ENCODE data around the gene RNF225.

Gene RNF225

DNA sequence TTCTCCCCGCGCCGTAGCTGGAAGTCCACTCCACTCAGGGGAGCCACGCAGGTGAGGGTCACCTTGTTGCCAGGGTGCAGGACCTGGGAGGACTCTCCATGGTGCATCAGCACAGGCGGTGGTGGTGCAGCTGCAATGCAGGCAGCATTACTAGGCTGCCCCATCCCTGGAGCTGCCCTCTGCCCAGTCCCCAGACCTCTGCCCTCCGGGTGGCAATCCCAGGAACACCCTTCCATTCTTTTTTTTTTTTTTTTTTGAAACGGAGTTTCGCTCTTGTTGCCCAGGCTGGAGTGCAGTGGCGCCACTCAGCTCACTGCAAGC lies 43.9 kb upstream of the RNF225 start:
- no peak for DNase-seq
- no peaks in the 10 kb centered on the region for H3K79me2 ChIP-seq (ENCODE audit: low read length)
- no peak overlapping the region for H3K4me3 ChIP-seq (ENCODE audit: low read length)
- H3K27me3 ChIP-seq (replicated peaks; ENCODE audit: insufficient read depth, low read length), result no peaks in the 10 kb centered on the region
- no peak overlapping the region for H3K4me2 ChIP-seq (ENCODE audit: low read depth, low read length)
- H3K9me3 ChIP-seq (replicated peaks; ENCODE audit: insufficient read depth, low read length), result no peaks in the 10 kb centered on the region
- H3K4me1 ChIP-seq (ENCODE audit: low read length), result no peaks in the 10 kb centered on the region
- no peak overlapping the region for H2AFZ ChIP-seq (ENCODE audit: low read length)
- H3K27ac ChIP-seq (ENCODE audit: low read length), result no peak overlapping the region
- no peaks in the 10 kb centered on the region for H3F3A ChIP-seq (ENCODE audit: insufficient read depth, low read length)
- no peaks in the 10 kb centered on the region for H4K20me1 ChIP-seq (ENCODE audit: insufficient read depth, low read length)
- no peaks in the 10 kb centered on the region for H3K9me2 ChIP-seq (replicated peaks; ENCODE audit: insufficient read depth, low read length)
- TF ChIP-seq EZH2phosphoT487 (IDR thresholded peaks at IDR 0.05; ENCODE audit: low read length) (no peak), EZH2 (optimal IDR thresholded peaks at IDR 0.05; ENCODE audit: low read depth, low read length) (no peak)
- TF ChIP-seq, protein P1, sequence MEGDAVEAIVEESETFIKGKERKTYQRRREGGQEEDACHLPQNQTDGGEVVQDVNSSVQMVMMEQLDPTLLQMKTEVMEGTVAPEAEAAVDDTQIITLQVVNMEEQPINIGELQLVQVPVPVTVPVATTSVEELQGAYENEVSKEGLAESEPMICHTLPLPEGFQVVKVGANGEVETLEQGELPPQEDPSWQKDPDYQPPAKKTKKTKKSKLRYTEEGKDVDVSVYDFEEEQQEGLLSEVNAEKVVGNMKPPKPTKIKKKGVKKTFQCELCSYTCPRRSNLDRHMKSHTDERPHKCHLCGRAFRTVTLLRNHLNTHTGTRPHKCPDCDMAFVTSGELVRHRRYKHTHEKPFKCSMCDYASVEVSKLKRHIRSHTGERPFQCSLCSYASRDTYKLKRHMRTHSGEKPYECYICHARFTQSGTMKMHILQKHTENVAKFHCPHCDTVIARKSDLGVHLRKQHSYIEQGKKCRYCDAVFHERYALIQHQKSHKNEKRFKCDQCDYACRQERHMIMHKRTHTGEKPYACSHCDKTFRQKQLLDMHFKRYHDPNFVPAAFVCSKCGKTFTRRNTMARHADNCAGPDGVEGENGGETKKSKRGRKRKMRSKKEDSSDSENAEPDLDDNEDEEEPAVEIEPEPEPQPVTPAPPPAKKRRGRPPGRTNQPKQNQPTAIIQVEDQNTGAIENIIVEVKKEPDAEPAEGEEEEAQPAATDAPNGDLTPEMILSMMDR (IDR thresholded peaks at IDR 0.05; ENCODE audit: low read length), result no peak
- no peaks in the 10 kb centered on the region for H3K36me3 ChIP-seq (replicated peaks; ENCODE audit: insufficient read depth, low read length)
- H3K9ac ChIP-seq (ENCODE audit: low read length), result no peak overlapping the region

DNA sequence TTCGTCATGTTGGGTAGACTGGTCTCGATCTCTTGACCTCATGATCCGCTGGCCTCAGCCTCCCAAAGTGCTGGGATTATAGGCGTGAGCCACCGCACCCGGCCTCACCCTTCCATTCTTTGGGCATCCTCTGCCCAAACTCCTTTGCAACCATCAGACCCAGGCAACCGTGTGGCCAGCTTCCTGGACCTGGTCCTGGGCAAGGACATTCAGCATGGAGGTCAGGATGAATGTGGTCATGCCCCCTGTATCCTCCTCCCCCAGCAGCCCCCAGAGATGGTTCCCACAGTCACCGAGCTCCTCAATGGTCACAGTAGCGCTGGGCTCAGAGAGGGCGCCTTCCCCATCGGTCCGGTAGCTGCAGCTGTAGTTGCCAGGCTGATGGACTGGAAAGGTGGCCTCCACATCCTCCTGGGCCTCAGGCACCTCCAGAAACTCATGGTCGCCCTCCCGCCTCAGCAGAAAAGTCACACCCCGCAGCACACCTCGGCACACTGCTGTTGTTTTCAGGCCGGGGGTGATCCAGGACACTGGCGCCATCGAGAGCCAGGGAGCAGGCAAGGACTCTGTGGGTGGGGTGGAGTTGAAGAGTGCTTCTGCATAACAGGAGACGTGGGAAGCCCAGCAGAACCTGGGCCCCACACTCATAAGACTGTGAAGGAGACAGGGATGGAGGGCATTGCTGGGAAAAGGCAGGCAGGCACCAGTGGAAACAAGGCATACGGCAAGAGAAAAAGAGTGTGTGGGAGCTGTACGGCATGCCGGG lies 43.3 kb upstream of the RNF225 start:
- Histone ChIP-seq H4K20me1 (ENCODE audit: insufficient read depth, low read length) (no peaks in the 10 kb centered on the region), H3K4me2 (ENCODE audit: low read depth, low read length) (no peak overlapping the region), H2AFZ (ENCODE audit: low read length) (no peak overlapping the region), H3K4me1 (ENCODE audit: low read length) (no peaks in the 10 kb centered on the region), H3K27ac (ENCODE audit: low read length) (no peak overlapping the region), H3K9me2 (replicated peaks; ENCODE audit: insufficient read depth, low read length) (no peaks in the 10 kb centered on the region), H3K9me3 (replicated peaks; ENCODE audit: insufficient read depth, low read length) (no peaks in the 10 kb centered on the region), H3K27me3 (replicated peaks; ENCODE audit: insufficient read depth, low read length) (no peaks in the 10 kb centered on the region), H3K36me3 (replicated peaks; ENCODE audit: insufficient read depth, low read length) (no peaks in the 10 kb centered on the region), H3K79me2 (ENCODE audit: low read length) (no peaks in the 10 kb centered on the region), H3K9ac (ENCODE audit: low read length) (no peak overlapping the region), H3K4me3 (ENCODE audit: low read length) (no peak overlapping the region), H3F3A (ENCODE audit: insufficient read depth, low read length) (no peaks in the 10 kb centered on the region)
- DNase-seq, result no peak
- no peak for TF ChIP-seq EZH2phosphoT487 (IDR thresholded peaks at IDR 0.05; ENCODE audit: low read length)
- TF ChIP-seq EZH2 (optimal IDR thresholded peaks at IDR 0.05; ENCODE audit: low read depth, low read length), result no peak
- TF ChIP-seq, protein P1 (IDR thresholded peaks at IDR 0.05; ENCODE audit: low read length), result no peak

DNA sequence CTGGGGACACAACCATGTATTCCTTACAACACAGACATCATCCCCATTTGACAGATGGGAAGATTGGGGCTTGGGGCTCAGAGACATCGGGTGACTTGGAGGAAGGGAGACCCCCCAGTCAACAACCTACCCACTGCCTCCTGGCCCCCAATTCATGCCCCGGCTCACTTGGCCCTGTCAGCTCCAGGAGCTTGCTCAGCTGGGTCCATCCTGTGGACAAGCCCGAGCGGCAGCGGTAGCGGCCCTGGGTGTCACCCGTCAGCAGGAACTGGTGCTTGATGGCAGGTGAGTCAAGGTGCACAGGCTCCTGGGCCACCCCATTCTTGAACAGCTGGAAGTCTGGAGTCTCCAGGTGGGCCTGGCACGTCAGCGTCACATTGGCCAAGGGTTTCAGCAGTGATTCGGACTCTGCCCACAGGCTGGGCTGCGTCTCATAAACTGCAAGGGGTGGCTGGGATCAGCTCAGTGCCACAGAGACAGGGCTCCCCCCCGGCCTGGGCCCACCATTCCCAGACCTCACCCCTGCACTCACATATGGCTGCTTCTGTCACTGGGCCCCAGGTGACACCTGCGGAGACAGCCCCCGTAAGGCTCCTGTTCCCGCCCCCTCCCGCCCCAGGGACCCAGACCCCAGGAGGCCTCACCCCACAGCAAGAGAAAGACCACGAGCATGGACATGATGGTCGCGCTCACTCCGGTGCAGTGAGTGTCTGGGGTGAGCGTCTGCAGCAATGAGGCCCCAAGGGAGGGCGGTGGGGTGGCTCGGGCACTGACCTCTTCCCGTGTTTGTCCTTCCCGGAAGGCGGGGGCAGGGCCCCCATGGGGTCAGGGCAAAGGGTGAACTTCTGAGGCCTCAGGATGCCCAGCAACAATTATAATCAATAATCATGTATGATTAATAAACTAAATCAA lies 42.4 kb upstream of the RNF225 start, which contains the start of gene A1BG:
Gene A1BG, minus strand, starts transcription at position 733 of the 912 bp plus-strand sequence. Its CDS starts 55 bp downstream, at position 678.
- no peaks in the 10 kb centered on the region for H3F3A ChIP-seq (ENCODE audit: insufficient read depth, low read length)
- no peaks in the 10 kb centered on the region for H3K9me2 ChIP-seq (replicated peaks; ENCODE audit: insufficient read depth, low read length)
- no peak within 1 kb of the TSS for H2AFZ ChIP-seq (ENCODE audit: low read length)
- H3K4me3 ChIP-seq (ENCODE audit: low read length), result no peak within 1 kb of the TSS
- H3K27me3 ChIP-seq (replicated peaks; ENCODE audit: insufficient read depth, low read length), result no peaks in the 10 kb centered on the region
- no peaks in the 10 kb centered on the region for H4K20me1 ChIP-seq (ENCODE audit: insufficient read depth, low read length)
- no peak within 1 kb of the TSS for H3K4me2 ChIP-seq (ENCODE audit: low read depth, low read length)
- no peak for DNase-seq
- H3K4me1 ChIP-seq (ENCODE audit: low read length), result no peaks in the 10 kb centered on the region
- TF ChIP-seq EZH2phosphoT487 (IDR thresholded peaks at IDR 0.05; ENCODE audit: low read length) (no peak), EZH2 (optimal IDR thresholded peaks at IDR 0.05; ENCODE audit: low read depth, low read length) (no peak)
- TF ChIP-seq, protein P1 (IDR thresholded peaks at IDR 0.05; ENCODE audit: low read length), result no peak
- H3K36me3 ChIP-seq (replicated peaks; ENCODE audit: insufficient read depth, low read length), result no peaks in the 10 kb centered on the region
- no peak within 1 kb of the TSS for H3K27ac ChIP-seq (ENCODE audit: low read length)
- H3K9me3 ChIP-seq (replicated peaks; ENCODE audit: insufficient read depth, low read length), result no peaks in the 10 kb centered on the region
- no peaks in the 10 kb centered on the region for H3K79me2 ChIP-seq (ENCODE audit: low read length)
- H3K9ac ChIP-seq (ENCODE audit: low read length), result no peak within 1 kb of the TSS
